GM21825 (cell line): ENCODE measurements around the gene AQP7.
"Not testable (repeated sequence)": the region's sequence is repeated elsewhere in the genome, so short reads cannot be mapped to it uniquely, and the experiment has no call there.

Source experiments
- ATAC-seq: cut with Tn5 transposase; IDR thresholded peaks from one replicate; pipeline ENCODE4 v1.9.1; 2021; ENCODE audit warnings: mild to moderate bottlenecking, moderate library complexity; ENCODE audit not compliant: unreplicated experiment

AQP7 gene

DNA sequence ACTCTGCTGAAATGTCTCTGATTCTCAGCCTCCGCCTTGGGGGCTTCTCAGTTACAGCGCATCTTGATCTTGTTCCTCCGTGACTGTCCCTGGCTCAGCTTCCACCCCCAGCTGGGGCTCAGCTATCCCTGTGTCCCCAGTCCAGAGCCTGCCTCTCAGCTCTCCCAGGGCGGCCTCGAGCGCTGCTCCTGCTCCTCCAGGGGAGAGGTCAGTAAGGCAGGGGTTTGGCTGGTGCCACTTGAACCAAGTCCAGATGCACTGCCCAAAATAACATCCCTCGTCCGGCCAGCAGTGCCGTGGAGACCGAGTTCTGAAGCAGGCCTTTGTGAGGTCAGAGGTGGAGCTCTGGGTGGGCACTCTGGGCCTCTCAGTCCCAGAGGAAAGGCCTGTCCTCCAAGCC lies at the start of gene AQP7:
Gene AQP7 (minus strand): TSS at position 198 of the 400 bp plus-strand sequence. CDS start 1,306 bp downstream, outside the sequence.
- ATAC-seq, result not testable (repeated sequence)

DNA sequence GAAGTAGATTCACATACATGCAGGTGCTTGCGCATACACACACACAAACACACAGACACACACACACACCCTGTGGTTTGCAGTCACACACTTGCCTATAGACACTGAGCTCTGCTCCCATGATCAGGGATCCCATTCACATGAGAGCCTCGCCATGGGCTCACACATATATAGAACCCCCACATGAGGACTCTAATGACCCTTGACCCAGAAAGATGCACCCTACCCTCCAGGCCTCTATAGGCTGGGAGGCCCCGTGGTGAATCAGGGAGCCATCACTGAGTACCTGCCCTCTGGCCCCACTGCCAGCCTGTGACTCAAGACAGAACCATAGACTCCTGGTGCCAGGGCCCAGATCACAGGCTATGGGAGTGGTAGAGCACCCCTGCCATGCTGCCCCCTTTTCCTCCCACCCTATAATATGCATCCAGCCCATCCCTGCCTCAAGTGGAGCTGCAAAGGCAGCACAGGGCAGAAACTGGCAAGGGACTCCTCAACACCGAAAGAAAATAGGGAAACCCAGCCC lies 48.3 kb upstream of the AQP7 start:
- no peak for ATAC-seq

DNA sequence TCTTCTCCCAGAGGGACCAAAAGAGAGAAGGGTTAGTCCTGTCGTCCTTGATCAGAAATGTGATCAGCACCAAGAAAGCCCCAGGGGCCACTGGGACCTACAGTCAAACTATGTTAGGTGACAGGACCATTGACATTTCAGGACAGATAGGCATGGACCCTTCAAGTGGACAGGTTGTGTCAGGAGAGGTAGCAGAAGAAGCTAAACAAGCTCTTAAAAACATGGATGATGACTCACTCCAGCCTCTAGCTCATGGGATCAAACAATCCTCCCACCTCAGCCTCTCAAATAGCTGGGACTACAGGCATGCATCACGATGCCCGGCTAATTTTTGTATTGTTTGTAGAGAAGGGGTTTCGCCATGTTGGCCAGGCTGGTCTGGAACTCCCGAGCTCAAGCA lies 47.3 kb upstream of the AQP7 start:
- ATAC-seq, result no peak

DNA sequence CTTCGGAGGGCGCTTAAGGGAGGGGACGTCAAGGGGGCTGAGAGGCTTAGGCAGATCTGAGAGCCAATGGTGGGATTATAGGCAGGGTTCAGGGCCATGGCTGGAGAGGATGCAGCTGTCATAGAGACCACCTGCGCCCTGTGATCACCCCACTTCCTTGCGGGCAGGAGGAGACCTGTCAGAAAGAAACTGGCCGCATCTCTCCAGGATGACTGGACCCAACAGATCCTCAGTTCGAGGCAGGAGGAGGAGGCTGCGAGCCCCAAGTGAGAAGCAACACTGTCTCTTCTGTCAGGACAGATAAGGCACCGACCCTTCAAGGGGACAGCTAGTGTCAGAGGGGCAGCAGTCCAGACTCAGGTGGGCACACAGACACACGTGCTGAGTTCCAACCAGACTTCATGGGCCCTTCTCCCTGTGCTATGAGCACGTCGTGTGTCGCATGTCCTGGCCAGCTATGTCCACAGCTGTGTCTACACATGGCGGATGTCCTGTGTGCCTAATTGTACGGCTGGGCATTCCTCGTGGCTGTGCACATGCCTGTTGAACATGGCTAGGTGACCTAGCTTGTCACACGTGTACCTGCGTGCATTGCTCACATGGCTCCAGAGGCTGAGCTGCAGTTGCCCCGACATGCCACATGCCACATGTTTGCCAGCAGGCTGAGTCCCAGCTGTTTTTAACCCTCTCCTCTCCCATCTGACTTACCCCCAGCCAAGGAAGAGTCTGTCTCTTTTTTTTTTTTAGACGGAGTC lies 45.6 kb upstream of the AQP7 start:
- ATAC-seq, result no peak

DNA sequence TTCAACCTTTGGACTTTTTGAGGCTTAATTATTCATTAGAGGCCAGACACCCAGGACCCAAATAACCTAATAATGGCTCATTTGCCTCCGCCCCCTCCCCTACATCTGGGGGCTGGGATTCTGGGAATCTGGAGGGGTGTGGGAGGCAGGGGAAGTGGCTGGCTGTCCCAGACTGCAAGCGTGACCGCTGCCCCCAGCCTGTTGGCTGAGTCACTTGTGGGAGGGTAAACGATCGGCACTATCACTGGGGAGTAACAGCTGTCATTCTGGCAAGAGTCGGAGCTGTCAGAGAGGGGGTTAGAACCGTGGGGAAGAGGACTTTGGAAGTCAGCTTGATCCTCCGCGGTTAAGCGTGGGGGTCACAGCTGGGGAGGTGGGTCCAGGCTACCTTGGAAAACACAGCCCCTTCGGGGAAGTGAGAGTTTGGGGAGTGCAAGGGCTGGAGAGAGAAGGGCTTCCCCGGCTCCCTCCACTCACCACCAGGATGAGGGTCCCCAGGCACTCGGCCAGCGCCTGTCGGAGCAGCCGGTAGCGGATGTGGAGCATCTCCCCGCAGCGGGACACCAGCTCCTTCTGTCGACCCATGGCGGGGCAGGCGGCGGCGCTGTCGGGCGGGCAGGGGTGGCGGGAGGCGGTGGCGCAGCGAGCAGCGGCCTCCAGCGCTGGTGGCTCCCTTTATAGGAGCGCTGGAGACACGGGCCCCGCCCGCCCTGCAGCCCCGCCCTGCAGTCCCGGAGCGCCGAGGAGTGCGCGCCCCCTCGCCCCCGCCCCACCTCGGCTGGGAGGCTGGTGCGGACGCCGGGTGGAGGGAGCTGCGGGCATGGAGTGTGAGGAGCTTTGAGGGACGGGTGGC lies 44.8 kb upstream of the AQP7 start, which contains the start of gene AQP3:
Gene AQP3 (minus strand): TSS at position 648 of the 853 bp plus-strand sequence. CDS start 63 bp downstream, at position 585.
- peak; percentile 39 for ATAC-seq

DNA sequence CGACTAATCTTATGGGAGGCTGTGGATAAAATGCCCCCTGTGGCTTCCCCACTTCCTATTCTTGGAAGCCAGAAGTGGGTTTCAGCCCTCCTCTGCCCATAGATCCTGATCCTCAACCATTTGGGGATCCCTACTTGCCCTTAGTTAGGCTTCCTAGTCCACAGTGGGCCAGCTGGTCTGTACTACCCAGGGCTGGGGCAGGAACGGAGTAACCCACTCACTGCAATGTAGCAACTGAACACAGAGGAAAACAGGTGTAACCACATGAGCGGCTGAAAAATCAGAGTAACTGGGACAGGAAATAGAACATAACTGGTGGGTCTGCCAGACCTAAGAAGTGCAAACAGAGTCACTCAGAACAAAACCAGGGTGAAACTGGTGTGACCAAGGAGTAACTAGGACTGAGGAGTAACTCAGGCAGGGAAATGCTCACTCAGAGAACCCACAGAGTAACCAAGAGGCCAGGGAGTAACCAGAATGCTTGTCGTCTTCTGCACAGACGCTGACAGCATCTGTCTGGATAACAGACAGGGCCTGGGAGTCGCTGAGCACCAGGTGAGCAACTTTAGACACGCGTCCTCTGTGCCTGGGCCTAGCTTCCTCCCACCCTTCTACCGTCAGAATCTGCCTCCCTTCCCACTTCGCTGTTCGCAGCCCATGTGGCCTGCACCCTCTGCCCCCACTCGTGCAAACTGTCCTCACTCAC lies 44.0 kb upstream of the AQP7 start:
- peak; percentile 83 for ATAC-seq

DNA sequence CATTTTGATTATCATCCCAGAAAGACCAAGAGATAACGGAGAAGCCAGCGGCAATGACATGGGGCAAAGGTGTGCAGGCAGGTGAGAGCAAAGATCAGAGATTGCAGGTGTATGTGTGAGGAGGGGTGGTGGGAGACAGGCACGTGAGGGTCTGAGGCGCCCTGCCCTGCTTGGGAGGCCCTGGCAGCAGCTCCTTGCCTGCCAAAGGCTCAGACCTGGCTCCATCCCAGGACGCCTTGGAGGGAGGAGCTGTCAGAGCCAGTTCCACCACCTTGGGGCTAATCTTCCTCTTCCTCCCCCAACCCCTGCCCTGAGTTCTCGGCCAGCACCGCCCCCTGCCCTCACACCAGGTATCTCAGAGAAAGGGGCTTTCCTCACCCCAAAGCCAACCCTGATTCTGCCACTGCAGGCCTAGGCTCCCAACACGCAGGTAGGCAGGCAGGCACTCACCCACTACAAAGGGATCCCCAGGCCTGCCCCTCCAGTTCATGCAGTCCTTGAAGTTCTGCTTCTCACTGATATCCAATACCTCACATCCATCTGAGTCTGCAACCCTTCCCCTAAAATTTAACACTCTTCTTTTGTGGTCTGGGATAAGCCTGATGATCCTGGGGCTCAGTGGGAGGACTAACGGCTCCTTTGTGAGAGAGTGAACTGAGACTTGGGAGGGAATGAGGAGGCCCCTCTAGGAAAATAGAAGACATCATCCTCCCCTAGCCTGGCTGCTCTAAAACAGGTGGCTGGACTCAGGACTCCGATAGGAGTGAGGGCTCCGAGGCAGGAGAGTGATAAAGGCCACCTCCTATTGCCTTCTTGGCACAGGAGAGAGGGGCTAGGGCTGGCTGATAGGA lies 43.2 kb upstream of the AQP7 start:
- no peak for ATAC-seq

DNA sequence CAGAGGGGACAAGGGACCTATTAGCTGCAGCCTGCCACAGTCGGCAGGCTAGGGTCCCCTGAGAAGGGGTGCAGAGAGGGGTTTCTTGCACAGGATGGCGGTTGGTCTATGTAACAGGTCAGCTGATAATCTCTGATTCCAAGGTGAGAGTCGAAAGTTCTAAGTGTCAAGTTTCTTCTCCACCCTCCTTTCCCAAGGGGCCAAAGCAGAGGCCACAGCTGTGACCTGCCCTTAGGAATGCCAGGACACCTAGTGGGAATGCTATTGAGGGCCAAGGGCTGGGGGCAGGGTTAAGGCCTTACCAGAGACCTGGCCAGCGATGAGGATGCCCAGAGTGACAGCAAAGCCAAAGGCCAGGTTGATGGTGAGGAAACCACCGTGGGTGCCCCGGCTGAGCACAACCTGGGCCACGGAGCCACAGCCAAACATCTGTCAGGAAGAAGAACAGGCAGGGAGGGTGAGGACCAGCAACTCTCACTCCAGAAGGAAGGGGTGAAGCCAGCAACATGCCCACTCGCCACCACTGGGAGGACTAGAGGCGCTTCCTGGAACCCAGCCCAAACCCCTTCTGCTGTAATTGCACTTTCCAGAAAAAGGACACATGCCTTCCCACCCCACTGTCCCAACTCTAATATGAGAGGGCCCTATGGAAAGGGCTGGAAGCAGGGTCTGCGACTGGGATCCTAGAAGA lies 41.2 kb upstream of the AQP7 start:
- ATAC-seq, result no peak

DNA sequence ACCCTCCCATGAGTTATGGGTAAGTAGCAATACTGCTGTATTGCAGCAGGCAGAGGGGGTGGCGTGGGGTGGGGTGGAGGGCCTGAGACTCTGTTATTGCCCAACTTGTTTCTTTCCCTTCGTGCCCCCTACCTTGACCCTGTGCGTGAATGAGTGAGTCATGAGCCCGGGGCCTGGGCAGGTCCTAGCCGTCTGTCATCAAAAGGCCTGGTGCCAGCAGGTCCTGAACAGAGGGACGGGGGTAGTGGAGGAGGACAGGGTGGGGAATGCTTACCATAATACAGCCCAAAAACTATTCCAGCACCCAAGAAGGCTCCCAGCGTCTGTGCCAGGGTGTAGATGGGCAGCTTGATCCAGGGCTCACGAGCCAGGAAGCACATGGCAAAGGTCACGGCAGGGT lies 40.7 kb upstream of the AQP7 start:
- ATAC-seq, result no peak

DNA sequence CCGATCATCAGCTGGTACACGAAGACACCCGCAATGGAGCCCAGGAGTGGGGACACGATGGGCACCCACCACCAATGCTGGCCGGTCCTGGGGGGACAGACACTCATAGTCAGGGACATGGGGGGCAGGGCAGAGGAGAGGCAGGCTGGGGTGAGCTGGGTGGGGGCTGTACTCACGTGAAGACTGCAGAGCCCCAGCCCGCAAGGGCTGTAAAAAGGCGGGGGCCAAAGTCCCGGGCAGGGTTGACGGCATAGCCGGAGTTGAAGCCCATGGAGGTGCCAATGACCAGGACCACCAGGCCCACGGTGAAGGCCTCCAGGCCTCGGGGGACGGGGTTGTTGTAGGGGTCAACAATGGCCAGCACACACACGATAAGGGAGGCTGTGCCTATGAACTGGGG lies 39.8 kb upstream of the AQP7 start:
- ATAC-seq, result no peak

DNA sequence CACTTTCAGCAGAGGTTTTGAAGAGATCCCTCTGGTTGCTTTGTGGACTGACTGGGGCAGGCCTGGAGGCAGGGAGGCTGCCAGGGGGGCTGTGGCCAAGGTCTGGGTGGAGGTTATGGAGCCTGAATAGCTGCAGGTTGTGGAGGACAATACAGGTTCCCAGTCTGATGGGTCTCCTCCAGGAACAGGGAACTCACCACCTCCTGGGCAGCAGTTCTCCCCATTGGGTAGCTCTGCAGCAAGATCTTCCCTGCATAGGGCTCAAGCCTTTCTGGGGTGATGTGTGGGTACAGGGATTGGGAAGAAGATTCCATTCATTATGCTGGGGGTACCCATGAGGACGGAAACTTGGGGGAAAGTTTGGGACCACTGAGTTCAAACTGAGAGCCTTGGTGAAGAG lies 38.2 kb upstream of the AQP7 start:
- ATAC-seq, result no peak

DNA sequence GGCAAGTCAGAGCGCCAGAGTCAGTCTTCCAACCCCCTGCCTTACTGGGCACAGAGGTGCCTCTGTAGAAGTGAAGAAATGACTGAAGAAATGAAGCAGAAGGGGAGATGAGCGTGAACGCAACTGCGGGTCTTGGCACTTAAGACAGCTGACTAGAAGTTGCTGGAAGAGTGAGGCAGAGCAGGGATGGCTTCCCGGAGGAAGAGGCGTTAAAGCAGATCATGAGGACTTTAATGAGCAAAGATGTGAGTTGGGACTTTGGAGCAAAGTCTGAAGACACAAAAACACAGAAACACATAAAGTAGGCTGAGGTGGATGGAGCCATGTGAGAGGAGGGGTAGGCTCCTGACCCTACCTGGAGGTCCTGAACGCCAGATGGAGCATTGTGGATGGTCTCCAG lies 37.8 kb upstream of the AQP7 start:
- ATAC-seq, result no peak

DNA sequence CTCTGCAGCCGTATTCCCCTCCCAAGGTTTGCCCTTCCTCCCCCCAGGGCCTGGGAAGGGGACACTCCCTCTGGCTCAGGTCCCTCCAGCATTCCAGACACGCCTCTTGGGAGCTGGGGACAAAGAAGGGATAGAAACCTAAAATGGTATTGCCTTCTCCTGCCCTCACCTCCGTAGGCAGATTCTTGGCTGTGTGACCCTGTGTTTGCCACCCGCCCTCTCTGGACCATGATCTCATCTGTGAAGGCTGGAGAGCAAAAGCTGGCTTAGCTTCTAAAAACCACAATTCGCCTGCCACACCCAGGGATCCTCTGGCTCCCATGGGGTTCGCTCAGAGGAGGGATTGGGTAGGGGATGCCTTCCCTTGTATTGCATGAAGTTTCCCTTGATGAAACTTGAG lies 37.4 kb upstream of the AQP7 start:
- ATAC-seq, result no peak

DNA sequence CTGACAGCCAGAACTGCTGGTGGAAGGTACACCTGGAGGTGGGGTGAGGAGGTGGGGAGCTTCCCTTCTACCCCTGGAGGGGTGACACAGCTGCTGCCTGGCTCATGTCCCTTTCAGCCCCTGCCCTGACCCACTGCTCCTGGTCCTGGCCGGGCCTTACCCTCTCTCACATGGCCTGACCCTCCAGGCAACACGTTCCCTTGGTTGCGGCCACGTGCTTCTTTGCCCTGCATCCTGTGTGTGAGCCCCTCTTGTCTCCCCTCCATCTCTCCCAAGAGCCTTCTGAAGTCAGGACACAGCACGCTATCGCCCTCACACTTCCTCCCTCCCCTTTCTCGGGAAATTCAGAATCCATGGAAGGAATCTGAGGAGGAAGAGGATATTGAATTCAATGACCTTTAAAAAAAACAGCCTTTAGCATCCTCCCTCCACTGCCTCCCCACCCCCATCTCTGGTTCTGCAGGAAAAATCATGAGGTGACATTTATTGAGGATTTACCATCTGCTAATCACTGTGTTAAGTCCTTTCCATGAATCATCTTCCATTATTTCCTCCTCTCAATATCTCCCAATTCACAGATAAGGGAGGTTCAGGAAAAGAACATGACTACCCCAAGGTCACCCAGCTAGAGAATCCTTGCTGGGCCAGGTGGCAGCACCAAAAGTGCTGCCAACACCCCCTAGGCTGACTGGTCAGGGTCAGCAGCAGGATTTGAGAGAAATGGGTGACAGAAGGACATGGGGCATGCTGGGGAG lies 36.7 kb upstream of the AQP7 start:
- ATAC-seq, result no peak

DNA sequence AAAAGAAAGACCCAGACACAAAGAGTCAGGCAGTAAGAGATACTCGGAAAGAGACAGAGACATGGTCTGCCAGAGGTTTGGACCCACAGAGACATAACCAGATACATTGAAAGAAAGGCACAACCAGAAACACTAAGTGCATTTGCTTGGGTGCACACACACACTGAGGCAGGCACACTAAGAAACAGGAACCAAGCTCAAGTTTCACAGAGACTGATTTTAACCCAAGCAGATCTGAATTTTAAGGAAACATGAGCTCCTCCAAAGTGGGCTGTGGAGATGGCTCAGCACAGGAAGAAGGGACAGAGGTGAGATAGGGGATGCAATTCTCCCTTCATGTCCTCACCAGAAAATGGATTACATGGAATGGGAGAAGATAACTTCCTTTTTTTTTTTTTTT lies 35.5 kb upstream of the AQP7 start:
- no peak for ATAC-seq

DNA sequence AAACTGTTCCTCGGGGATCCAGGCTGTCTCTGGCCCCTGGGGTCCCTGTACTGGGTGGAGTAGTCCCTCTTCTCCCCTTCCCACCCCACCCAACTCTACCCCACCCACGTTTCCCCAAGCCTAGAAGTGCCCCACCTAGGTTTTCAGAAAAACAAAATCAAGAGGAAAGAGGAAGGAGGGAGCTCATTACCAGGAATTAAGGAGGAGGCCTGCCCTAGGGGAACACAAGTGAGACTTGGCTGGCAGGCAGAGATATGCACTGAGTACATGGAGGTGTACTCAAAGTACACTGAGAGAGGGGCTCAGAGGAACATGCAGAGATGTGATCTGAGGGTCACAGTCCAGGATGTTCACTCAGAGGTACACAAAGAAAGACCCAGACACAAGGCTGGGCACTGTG lies 34.8 kb upstream of the AQP7 start:
- no peak for ATAC-seq

DNA sequence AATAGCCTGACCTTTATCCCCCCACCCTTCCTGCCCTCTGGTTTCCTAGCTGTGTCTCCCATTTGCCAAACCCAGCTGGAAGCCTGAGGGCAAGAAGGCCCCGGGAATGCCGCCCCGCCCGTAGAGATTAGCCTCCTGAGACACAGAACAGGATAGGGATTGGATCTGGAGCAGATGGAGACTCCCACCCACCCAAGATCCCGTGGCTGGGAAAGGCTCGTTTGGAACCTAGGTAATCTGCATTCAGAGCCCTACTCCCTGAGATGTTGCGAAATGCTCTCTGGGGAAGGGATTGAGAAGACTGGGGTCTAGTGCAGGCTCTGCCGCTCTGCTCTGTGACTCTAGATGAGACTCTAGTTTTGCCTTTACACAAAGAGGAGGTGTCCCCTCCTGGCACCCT lies 34.1 kb upstream of the AQP7 start:
- no peak for ATAC-seq

DNA sequence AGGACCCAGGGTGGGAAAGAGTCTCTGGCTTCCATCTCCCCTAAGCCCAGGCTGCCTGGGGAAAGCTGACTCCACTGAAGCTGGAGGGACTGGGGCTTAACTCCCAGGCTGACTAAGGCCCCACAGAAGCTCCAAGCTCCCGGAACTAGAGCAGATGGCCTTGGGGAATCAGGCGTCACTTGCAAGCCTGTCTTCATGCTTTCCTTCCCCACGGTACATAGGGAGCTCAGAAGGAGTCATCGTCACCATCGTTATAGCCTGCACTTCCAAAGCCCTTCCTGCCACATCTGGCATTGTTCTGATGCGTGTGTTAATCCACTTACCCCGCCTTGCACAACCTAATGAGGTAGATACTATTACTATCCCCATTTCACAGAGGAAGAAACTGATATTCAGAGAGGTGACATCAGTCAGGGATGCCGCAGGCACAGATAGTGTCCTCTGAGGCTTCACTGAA lies 33.5 kb upstream of the AQP7 start:
- ATAC-seq, result no peak
